NCI-H2196 (cell line): ENCODE measurements around the gene FAU.

Experiments
- DNase-seq: peaks from one replicate; lab custom pipeline; 2025; ENCODE audit not compliant: unreplicated experiment; lab: John Stamatoyannopoulos, UW

FAU gene

GRCh38 chr11:65109231-65110198, 12.4 kb downstream of the FAU start:
- DNase-seq: no peak

GRCh38 chr11:65108469-65109123, 13.3 kb downstream of the FAU start:
- no peak for DNase-seq

GRCh38 chr11:65107751-65108468, 14.0 kb downstream of the FAU start:
- no peak for DNase-seq

GRCh38 chr11:65107078-65107477, 14.9 kb downstream of the FAU start:
- DNase-seq: no peak

GRCh38 chr11:65104628-65105027, 17.3 kb downstream of the FAU start:
- DNase-seq: peak; percentile 18

- no peak for DNase-seq
These were observed 18.5 kb downstream of the FAU start for GRCh38 chr11:65103476-65103875.

GRCh38 chr11:65102142-65103095, 19.5 kb downstream of the FAU start:
- peak; percentile 74 for DNase-seq

- DNase-seq: peak; percentile 48
These were observed 21.1 kb downstream of the FAU start for GRCh38 chr11:65100674-65101350.

- DNase-seq: no peak
These were observed 25.0 kb downstream of the FAU start for GRCh38 chr11:65096926-65097325.

GRCh38 chr11:65095974-65096806, 25.7 kb downstream of the FAU start, which contains the start of gene VPS51:
Gene VPS51, plus strand, starts transcription at chr11:65096214. Its CDS starts 37 bp downstream, at chr11:65096251.
- DNase-seq: peak; percentile 89

GRCh38 chr11:65095427-65095826, 26.5 kb downstream of the FAU start:
- no peak for DNase-seq

- DNase-seq: no peak
These were observed 31.3 kb downstream of the FAU start for GRCh38 chr11:65090628-65091027.

- DNase-seq: no peak
These were observed 32.3 kb downstream of the FAU start for GRCh38 chr11:65089621-65090020.

GRCh38 chr11:65087827-65088226, 34.1 kb downstream of the FAU start:
- DNase-seq: no peak

GRCh38 chr11:65087216-65087615, 34.7 kb downstream of the FAU start:
- no peak for DNase-seq

- no peak for DNase-seq
These were observed 35.1 kb downstream of the FAU start for GRCh38 chr11:65086809-65087208.

GRCh38 chr11:65085446-65085845, 36.5 kb downstream of the FAU start:
- no peak for DNase-seq

- DNase-seq: no peak
These were observed 37.1 kb downstream of the FAU start for GRCh38 chr11:65084598-65085375.
